Neural progenitor cell (in vitro differentiated cells): ENCODE data around the gene SCUBE3. TPM values are rescaled to one million over a fixed set of nuclear protein-coding genes. Genes with fewer than 3 reads are reported as not detected.

Experiments
- DNase-seq: peaks from one replicate; pipeline ENCODE4 v3.0.0-alpha.2; 2016; ENCODE audit warnings: low spot score
- H2AFZ ChIP-seq: fragments of 200-600 bp; sonication (generic); replicated peaks from 2 replicates; pipeline ENCODE4 v1.6.1; 2016; ENCODE audit warnings: antibody characterized with exemption
- H3F3A ChIP-seq: fragments of 200-600 bp; sonication (generic); 2 replicates; pipeline ENCODE4 v1.6.1; 2016; ENCODE audit warnings: antibody characterized with exemption, low read depth
- H3K27ac ChIP-seq: fragments of 200-600 bp; sonication (generic); 2 replicates; pipeline ENCODE4 v1.5.1; 2016; ENCODE audit warnings: mild to moderate bottlenecking
- H3K27me3 ChIP-seq: fragments of 200-600 bp; sonication (generic); 2 replicates; pipeline ENCODE4 v1.6.1; 2016; ENCODE audit warnings: mild to moderate bottlenecking, moderate library complexity
- H3K36me3 ChIP-seq: fragments of 200-600 bp; sonication (generic); 2 replicates; pipeline ENCODE4 v1.5.1; 2016
- H3K4me1 ChIP-seq: fragments of 200-600 bp; sonication (generic); 2 replicates; pipeline ENCODE4 v1.6.1; 2016; ENCODE audit warnings: mixed run types
- H3K4me2 ChIP-seq: fragments of 200-600 bp; sonication (generic); 2 replicates; pipeline ENCODE4 v1.6.1; 2016
- H3K4me3 ChIP-seq: fragments of 200-600 bp; sonication (generic); 2 replicates; pipeline ENCODE4 v1.5.1; 2016
- H3K79me2 ChIP-seq: fragments of 200-600 bp; sonication (generic); 2 replicates; pipeline ENCODE4 v1.6.1; 2016; ENCODE audit warnings: low read depth
- H3K9ac ChIP-seq: fragments of 200-600 bp; sonication (generic); 2 replicates; pipeline ENCODE4 v1.6.1; 2016
- H3K9me3 ChIP-seq: fragments of 200-600 bp; sonication (generic); 2 replicates; pipeline ENCODE4 v1.5.1; 2016; ENCODE audit warnings: low read depth
- H4K20me1 ChIP-seq: fragments of 200-600 bp; sonication (generic); 2 replicates; pipeline ENCODE4 v1.6.1; 2016; ENCODE audit warnings: low read depth
- H3K27ac Mint-ChIP-seq: 3 replicates; pipeline ENCODE4 v1.8.0; 2021; ENCODE audit warnings: mixed read lengths
- H3K27me3 Mint-ChIP-seq: 2 replicates; pipeline ENCODE4 v1.8.0; 2022; ENCODE audit warnings: low read depth, mild to moderate bottlenecking, inconsistent platforms, moderate library complexity, mixed read lengths; ENCODE audit not compliant: insufficient read depth
- H3K36me3 Mint-ChIP-seq: 3 replicates; pipeline ENCODE4 v1.8.0; 2021; ENCODE audit warnings: mixed read lengths
- H3K4me1 Mint-ChIP-seq: 3 replicates; pipeline ENCODE4 v1.8.0; 2021; ENCODE audit warnings: mixed read lengths
- H3K4me3 Mint-ChIP-seq: 3 replicates; pipeline ENCODE4 v1.8.0; 2021; ENCODE audit warnings: mild to moderate bottlenecking, moderate library complexity, mixed read lengths
- H3K9me3 Mint-ChIP-seq: 3 replicates; pipeline ENCODE4 v1.8.0; 2020; ENCODE audit warnings: mixed read lengths
- EZH2 ChIP-seq: fragments of 200-600 bp; sonication (generic); IDR thresholded peaks from 2 replicates; pipeline ENCODE4 v1.6.1; 2017; ENCODE audit warnings: antibody characterized with exemption, mild to moderate bottlenecking, moderate library complexity
- EZH2phosphoT487 ChIP-seq: fragments of 200-600 bp; sonication (generic); IDR thresholded peaks from 2 replicates; pipeline ENCODE4 v1.6.1; 2017; ENCODE audit warnings: antibody characterized with exemption
- total RNA-seq: library from RNA; depleted of rRNA; stranded (reverse); fragments of >200 nt; gene quantifications from 2 replicates; pipeline ENCODE4 v1.2.3, GENCODE V29; 2015; ENCODE audit warnings: low replicate concordance
- TF ChIP-seq, protein P1 (sequence below): fragments of 200-600 bp; sonication (generic); IDR thresholded peaks from 2 replicates; pipeline ENCODE4 v1.5.1; 2017; ENCODE audit warnings: antibody characterized with exemption, mild to moderate bottlenecking

SCUBE3 gene
- total RNA-seq, 1 donor from 2014 or later = 11.4 TPM

DNA sequence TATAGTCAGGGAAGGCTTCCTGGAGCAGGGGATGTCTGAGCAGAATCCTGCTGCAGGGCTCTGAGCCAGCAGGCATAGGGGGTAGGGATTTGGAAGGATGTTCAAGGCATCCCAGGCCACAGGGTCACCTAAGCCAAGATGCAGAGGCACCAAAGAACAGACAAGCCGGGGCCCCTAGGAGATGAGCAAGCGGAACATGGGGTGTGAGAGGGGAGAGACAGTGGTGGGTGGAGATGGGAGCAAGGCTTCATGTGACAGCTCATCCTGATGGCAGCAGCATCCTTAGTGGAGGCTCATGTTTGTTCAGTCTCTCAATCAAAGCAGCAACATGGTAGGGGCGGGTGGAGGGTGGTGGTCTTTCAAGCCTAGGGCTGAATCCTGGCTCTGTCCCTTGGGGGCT, 42.9 kb upstream of the SCUBE3 start:
- Histone ChIP-seq H3K4me2 (no peak overlapping the region), H3F3A (no peaks in the 10 kb centered on the region), H4K20me1 (no peaks in the 10 kb centered on the region), H3K9ac (no peak overlapping the region), H3K79me2 (no peaks in the 10 kb centered on the region), H3K4me3 (no peak overlapping the region), H3K27me3 (no peaks in the 10 kb centered on the region), H2AFZ (no peak overlapping the region), H3K27ac (no peak overlapping the region), H3K4me1 (peaks cover 12% of the 10 kb centered on the region), H3K36me3 (no peaks in the 10 kb centered on the region), H3K9me3 (no peaks in the 10 kb centered on the region)
- peaks cover 5% of the 10 kb centered on the region for H3K9me3 Mint-ChIP-seq
- DNase-seq = no peak
- peaks cover 44% of the 10 kb centered on the region for H3K4me1 Mint-ChIP-seq
- no peak overlapping the region for H3K27ac Mint-ChIP-seq
- peaks cover 13% of the 10 kb centered on the region for H3K27me3 Mint-ChIP-seq
- no peak for TF ChIP-seq EZH2
- H3K36me3 Mint-ChIP-seq = no peaks in the 10 kb centered on the region
- H3K4me3 Mint-ChIP-seq = no peak overlapping the region

DNA sequence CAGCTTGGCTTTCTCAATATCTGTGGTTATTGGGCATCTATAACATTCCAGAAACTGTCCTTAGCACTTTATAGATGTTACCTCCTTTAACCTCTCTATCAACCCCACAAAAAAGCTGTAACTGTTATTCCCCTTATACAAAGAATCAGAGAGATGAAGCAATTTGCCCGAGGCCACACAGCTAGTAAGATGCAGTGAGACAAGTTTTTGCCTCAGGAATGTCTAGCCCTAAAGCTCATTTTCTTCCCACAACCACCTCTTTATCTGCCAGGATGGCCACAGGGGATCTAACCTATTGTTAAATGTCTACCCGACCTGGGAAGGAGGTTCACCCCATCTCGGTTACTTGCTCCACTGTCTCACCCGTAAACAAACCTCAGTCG, 40.7 kb upstream of the SCUBE3 start:
- Mint-ChIP-seq H3K9me3 (peaks cover 5% of the 10 kb centered on the region), H3K27ac (peak overlapping the region; percentile 55), H3K27me3 (peaks cover 15% of the 10 kb centered on the region), H3K4me1 (peaks cover 34% of the 10 kb centered on the region), H3K36me3 (no peaks in the 10 kb centered on the region), H3K4me3 (no peak overlapping the region)
- Histone ChIP-seq H3K4me3 (no peak overlapping the region), H3K4me1 (peaks cover 9% of the 10 kb centered on the region), H3K79me2 (no peaks in the 10 kb centered on the region), H3K27ac (no peak overlapping the region), H3K9me3 (no peaks in the 10 kb centered on the region), H3K4me2 (no peak overlapping the region), H3K9ac (no peak overlapping the region), H4K20me1 (no peaks in the 10 kb centered on the region), H3K27me3 (no peaks in the 10 kb centered on the region), H3K36me3 (no peaks in the 10 kb centered on the region), H2AFZ (no peak overlapping the region), H3F3A (no peaks in the 10 kb centered on the region)
- TF ChIP-seq EZH2 (no peak), EZH2phosphoT487 (no peak)
- TF ChIP-seq, protein P1, sequence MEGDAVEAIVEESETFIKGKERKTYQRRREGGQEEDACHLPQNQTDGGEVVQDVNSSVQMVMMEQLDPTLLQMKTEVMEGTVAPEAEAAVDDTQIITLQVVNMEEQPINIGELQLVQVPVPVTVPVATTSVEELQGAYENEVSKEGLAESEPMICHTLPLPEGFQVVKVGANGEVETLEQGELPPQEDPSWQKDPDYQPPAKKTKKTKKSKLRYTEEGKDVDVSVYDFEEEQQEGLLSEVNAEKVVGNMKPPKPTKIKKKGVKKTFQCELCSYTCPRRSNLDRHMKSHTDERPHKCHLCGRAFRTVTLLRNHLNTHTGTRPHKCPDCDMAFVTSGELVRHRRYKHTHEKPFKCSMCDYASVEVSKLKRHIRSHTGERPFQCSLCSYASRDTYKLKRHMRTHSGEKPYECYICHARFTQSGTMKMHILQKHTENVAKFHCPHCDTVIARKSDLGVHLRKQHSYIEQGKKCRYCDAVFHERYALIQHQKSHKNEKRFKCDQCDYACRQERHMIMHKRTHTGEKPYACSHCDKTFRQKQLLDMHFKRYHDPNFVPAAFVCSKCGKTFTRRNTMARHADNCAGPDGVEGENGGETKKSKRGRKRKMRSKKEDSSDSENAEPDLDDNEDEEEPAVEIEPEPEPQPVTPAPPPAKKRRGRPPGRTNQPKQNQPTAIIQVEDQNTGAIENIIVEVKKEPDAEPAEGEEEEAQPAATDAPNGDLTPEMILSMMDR = no peak
- no peak for DNase-seq

DNA sequence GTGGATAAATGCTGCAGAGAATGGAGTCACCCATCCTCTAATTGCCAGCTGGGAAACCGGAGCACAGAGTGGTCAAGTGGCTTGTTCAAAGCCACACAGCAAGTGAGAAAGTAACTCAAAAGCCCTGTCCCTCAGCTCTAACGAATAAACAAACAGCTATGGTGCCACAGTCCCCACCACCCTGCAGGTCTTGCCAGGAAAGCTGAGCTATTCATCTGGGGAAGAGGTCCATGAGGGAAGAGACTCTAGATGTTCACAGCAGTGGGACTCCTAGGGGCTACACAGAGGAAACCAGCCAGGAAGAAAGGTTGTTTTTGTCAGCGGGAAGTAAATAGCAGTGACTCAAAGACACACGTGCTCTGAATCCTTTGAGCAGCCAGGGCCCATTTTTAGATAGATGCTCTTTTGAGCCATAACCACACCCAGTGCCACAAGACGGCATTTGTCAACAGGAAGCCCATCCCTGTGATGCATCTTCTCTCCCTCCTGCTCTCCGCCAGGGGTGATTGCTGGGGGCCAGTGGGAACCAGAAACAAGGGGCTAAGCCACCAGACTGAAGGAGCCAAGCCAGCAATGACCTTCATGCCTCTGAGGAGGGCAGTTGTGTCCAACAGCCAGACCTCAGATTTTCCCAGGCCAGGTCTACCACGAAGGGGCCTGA, 40.2 kb upstream of the SCUBE3 start:
- Mint-ChIP-seq H3K4me3 (no peak overlapping the region), H3K27ac (peak overlapping the region; percentile 55), H3K9me3 (peaks cover 5% of the 10 kb centered on the region), H3K27me3 (peaks cover 15% of the 10 kb centered on the region), H3K36me3 (no peaks in the 10 kb centered on the region), H3K4me1 (peaks cover 30% of the 10 kb centered on the region)
- Histone ChIP-seq H3K36me3 (no peaks in the 10 kb centered on the region), H4K20me1 (no peaks in the 10 kb centered on the region), H3K27me3 (no peaks in the 10 kb centered on the region), H3K4me2 (no peak overlapping the region), H3K79me2 (no peaks in the 10 kb centered on the region), H3K4me1 (peaks cover 4% of the 10 kb centered on the region), H3K4me3 (no peak overlapping the region), H3F3A (no peaks in the 10 kb centered on the region), H3K27ac (no peak overlapping the region), H3K9me3 (no peaks in the 10 kb centered on the region), H2AFZ (no peak overlapping the region), H3K9ac (no peak overlapping the region)
- TF ChIP-seq, protein P1 = no peak
- TF ChIP-seq EZH2phosphoT487 = no peak
- TF ChIP-seq EZH2 = no peak
- no peak for DNase-seq

DNA sequence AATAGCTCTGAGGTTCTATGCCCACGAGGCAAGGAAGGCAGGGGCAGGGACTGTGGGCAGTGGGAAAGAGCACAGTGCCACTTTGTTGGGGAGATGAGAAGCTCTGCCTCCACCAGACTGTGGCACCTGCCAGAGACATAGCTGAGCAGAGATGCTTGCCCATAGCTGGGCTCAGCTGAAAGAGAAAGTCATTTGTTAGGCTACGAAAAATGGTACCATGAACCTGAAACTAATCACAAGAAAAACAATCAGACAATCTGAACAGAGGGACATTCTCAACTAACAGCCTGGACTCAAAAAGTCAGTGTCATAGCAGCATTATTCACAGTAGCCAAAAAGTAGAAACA, 39.7 kb upstream of the SCUBE3 start:
- H3K36me3 ChIP-seq = no peaks in the 10 kb centered on the region
- H3K4me2 ChIP-seq = no peak overlapping the region
- no peak overlapping the region for H3K4me3 ChIP-seq
- H3K9ac ChIP-seq = no peak overlapping the region
- Mint-ChIP-seq H3K27ac (peak overlapping the region; percentile 55), H3K4me1 (peaks cover 28% of the 10 kb centered on the region), H3K9me3 (peaks cover 5% of the 10 kb centered on the region), H3K4me3 (no peak overlapping the region), H3K27me3 (peaks cover 15% of the 10 kb centered on the region), H3K36me3 (no peaks in the 10 kb centered on the region)
- no peaks in the 10 kb centered on the region for H3K79me2 ChIP-seq
- no peak overlapping the region for H2AFZ ChIP-seq
- no peaks in the 10 kb centered on the region for H3K27me3 ChIP-seq
- no peaks in the 10 kb centered on the region for H3K4me1 ChIP-seq
- no peaks in the 10 kb centered on the region for H3F3A ChIP-seq
- TF ChIP-seq, protein P1 = no peak
- TF ChIP-seq EZH2phosphoT487 = no peak
- TF ChIP-seq EZH2 = no peak
- DNase-seq = no peak
- no peaks in the 10 kb centered on the region for H4K20me1 ChIP-seq
- no peaks in the 10 kb centered on the region for H3K9me3 ChIP-seq
- H3K27ac ChIP-seq = no peak overlapping the region
